Trophoblast cell (in vitro differentiated cells and primary cell): Measurements from ENCODE around the gene COX19.

Source experiments
- DNase-seq, 2 donors: peaks; one replicate each; pipeline ENCODE4 v3.0.0-alpha.2; 2016
- H2AFZ ChIP-seq: 2 replicates; pipeline ENCODE4 v1.6.1; 2013; ENCODE audit warnings: low read length, moderate library complexity, mild to moderate bottlenecking; ENCODE audit not compliant: insufficient read depth, poor library complexity
- H2AK5ac ChIP-seq: 2 replicates; pipeline ENCODE4 v1.6.1; 2013; ENCODE audit warnings: mild to moderate bottlenecking, low read length
- H2BK120ac ChIP-seq: 2 replicates; pipeline ENCODE4 v1.6.1; 2013; ENCODE audit warnings: low read length, mild to moderate bottlenecking, moderate library complexity; ENCODE audit not compliant: insufficient read depth, poor library complexity
- H2BK12ac ChIP-seq: 2 replicates; pipeline ENCODE4 v1.6.1; 2013; ENCODE audit warnings: mild to moderate bottlenecking, low read length, moderate library complexity
- H2BK5ac ChIP-seq: 2 replicates; pipeline ENCODE4 v1.6.1; 2013; ENCODE audit warnings: low read length, low read depth, moderate library complexity, mild to moderate bottlenecking; ENCODE audit not compliant: poor library complexity
- H3K14ac ChIP-seq: 2 replicates; pipeline ENCODE4 v1.6.1; 2013; ENCODE audit warnings: mild to moderate bottlenecking, low read length
- H3K18ac ChIP-seq: 2 replicates; pipeline ENCODE4 v1.6.1; 2013; ENCODE audit warnings: mild to moderate bottlenecking, low read length
- H3K23ac ChIP-seq: 2 replicates; pipeline ENCODE4 v1.6.1; 2013; ENCODE audit warnings: low read length
- H3K27ac ChIP-seq: 2 replicates; pipeline ENCODE4 v1.5.1; 2013; ENCODE audit warnings: low read depth, mild to moderate bottlenecking, inconsistent platforms, low read length, moderate library complexity
- H3K27me3 ChIP-seq: 2 replicates; pipeline ENCODE4 v1.6.1; 2013; ENCODE audit warnings: inconsistent platforms, mild to moderate bottlenecking, low read length, moderate library complexity; ENCODE audit not compliant: insufficient read depth
- H3K36me3 ChIP-seq, 2 experiments: 1 replicate in 1 of 2; 2 replicates in 1 of 2; pipeline ENCODE4 v1.6.1; 2013; ENCODE audit warnings: low read length in 2 of 2, mild to moderate bottlenecking in 2 of 2, moderate library complexity in 1 of 2; ENCODE audit not compliant: insufficient read depth in 2 of 2, control insufficient read depth in 1 of 2
- H3K4ac ChIP-seq: 2 replicates; pipeline ENCODE4 v1.6.1; 2013; ENCODE audit warnings: low read depth, mild to moderate bottlenecking, low read length, moderate library complexity
- H3K4me1 ChIP-seq, 2 experiments: 1 replicate in 1 of 2; 2 replicates in 1 of 2; pipeline ENCODE4 v1.6.1; 2013; ENCODE audit warnings: low read length in 2 of 2, mild to moderate bottlenecking in 2 of 2, moderate library complexity in 1 of 2; ENCODE audit not compliant: insufficient read depth in 2 of 2, control insufficient read depth in 1 of 2
- H3K4me2 ChIP-seq: 2 replicates; pipeline ENCODE4 v1.6.1; 2013; ENCODE audit warnings: inconsistent platforms, mild to moderate bottlenecking, low read length, moderate library complexity
- H3K4me3 ChIP-seq: 2 replicates; pipeline ENCODE4 v1.5.1; 2013; ENCODE audit warnings: mild to moderate bottlenecking, low read depth, low read length, inconsistent platforms
- H3K79me1 ChIP-seq: one replicate; pipeline ENCODE4 v1.6.1; 2013; ENCODE audit warnings: low read length
- H3K79me2 ChIP-seq: 2 replicates; pipeline ENCODE4 v1.6.1; 2013; ENCODE audit warnings: low read length, mild to moderate bottlenecking; ENCODE audit not compliant: control insufficient read depth, insufficient read depth, poor library complexity
- H3K9ac ChIP-seq: 2 replicates; pipeline ENCODE4 v1.6.1; 2013; ENCODE audit warnings: mild to moderate bottlenecking, low read length
- H3K9me3 ChIP-seq: 2 replicates; pipeline ENCODE4 v1.6.1; 2013; ENCODE audit warnings: low read depth, mild to moderate bottlenecking, control low read depth, inconsistent platforms, low read length; ENCODE audit not compliant: insufficient read depth
- H4K12ac ChIP-seq: 2 replicates; pipeline ENCODE4 v1.6.1; 2013; ENCODE audit warnings: low read depth, mild to moderate bottlenecking, low read length, moderate library complexity
- H4K8ac ChIP-seq: 2 replicates; pipeline ENCODE4 v1.6.1; 2013; ENCODE audit warnings: low read depth, mild to moderate bottlenecking, low read length, moderate library complexity
- H4K91ac ChIP-seq: one replicate; pipeline ENCODE4 v1.6.1; 2013; ENCODE audit warnings: low read depth, mild to moderate bottlenecking, low read length, moderate library complexity
- WGBS: extraction: QIAGEN DNeasy Blood & Tissue Kit; methylation state at CpG from one replicate; pipeline ENCODE4 v1.1.7; 2013; ENCODE audit warnings: missing lambda C conversion rate; ENCODE audit not compliant: insufficient read length, insufficient coverage; ENCODE audit errors: extremely low coverage; 5-methylcytosine and 5-hydroxymethylcytosine counted together

The COX19 gene

GRCh38 chr7:987909-988308 is 12.6 kb upstream of the COX19 start:
- no peaks in the 10 kb centered on the region for H3K79me1 ChIP-seq
- peaks cover 4 to 5% of the 10 kb centered on the region in 2 experiments for H3K4me1 ChIP-seq
- no peak overlapping the region for H2AFZ ChIP-seq
- H3K4me2 ChIP-seq = no peak overlapping the region
- H4K12ac ChIP-seq = no peak overlapping the region
- H3K23ac ChIP-seq = no peak overlapping the region
- H3K27ac ChIP-seq = no peak overlapping the region
- H2BK5ac ChIP-seq = no peak overlapping the region
- H3K4ac ChIP-seq = no peak overlapping the region
- no peak overlapping the region for H4K8ac ChIP-seq
- H3K79me2 ChIP-seq = no peaks in the 10 kb centered on the region
- no peaks in the 10 kb centered on the region for H3K27me3 ChIP-seq
- H3K9ac ChIP-seq = no peak overlapping the region
- H3K4me3 ChIP-seq = no peak overlapping the region
- no peak overlapping the region for H2BK12ac ChIP-seq
- H2AK5ac ChIP-seq = no peak overlapping the region
- no peak overlapping the region for H3K14ac ChIP-seq
- no peaks in the 10 kb centered on the region for H3K9me3 ChIP-seq
- H3K36me3 ChIP-seq = no peaks in the 10 kb centered on the region
- no peak for DNase-seq
- no peak overlapping the region for H3K18ac ChIP-seq
- WGBS = no CpG with 5 or more reads among the region's 6 CpGs
- H4K91ac ChIP-seq = no peak overlapping the region
- H2BK120ac ChIP-seq = no peak overlapping the region

DNA sequence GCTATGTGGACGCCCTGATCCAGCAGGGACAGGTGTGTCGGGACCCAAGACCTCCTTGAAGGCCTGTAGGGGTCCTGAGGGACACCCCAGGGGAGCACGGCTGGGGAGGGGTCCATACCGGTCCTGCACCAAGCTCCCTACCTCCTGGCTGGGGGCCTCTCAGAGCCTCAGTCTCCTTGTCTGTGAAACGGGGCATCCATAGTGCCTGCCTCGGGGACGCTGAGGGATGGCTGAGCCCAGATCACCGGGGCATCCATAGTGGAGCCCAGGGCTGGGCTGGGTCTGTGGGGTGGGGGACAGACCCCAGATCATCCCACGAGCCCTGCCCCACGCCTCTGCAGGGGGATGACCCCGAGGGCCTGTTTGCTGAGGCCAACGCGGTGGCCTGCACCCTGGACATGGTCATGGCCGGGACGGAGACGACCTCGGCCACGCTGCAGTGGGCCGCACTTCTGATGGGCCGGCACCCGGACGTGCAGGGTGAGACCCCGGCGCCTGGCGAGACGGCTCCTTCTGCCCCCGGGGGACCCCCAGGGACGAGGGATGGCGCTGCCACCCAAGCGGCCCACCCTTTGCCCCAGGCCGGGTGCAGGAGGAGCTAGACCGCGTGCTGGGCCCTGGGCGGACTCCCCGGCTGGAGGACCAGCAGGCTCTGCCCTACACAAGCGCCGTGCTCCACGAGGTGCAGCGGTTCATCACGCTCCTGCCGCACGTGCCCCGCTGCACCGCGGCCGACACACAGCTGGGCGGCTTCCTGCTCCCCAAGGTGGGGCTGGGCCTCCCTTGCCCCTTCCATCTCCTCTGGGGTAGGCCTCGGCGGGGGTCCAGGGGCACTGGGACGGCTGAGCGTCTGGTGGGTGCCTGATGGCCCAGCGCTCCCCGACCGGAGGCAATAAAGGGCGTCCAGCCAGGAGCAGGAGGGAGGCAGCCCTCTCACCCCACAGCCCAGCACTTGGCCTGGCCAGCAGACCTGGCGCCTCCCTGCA is 11.7 kb upstream of the COX19 start:
- Histone ChIP-seq H4K12ac (no peak overlapping the region), H3K18ac (no peak overlapping the region), H2AFZ (no peak overlapping the region), H3K79me2 (no peaks in the 10 kb centered on the region), H3K23ac (no peak overlapping the region), H4K91ac (no peak overlapping the region), H3K27me3 (no peaks in the 10 kb centered on the region), H3K9ac (no peak overlapping the region), H3K4me3 (no peak overlapping the region), H3K79me1 (no peaks in the 10 kb centered on the region), H2BK120ac (no peak overlapping the region), H2BK12ac (no peak overlapping the region), H3K27ac (no peak overlapping the region), H3K36me3 (no peaks in the 10 kb centered on the region), H3K9me3 (no peaks in the 10 kb centered on the region), H3K14ac (no peak overlapping the region), H3K4ac (no peak overlapping the region), H3K4me1 (peaks cover 0 to 3% of the 10 kb centered on the region in 2 experiments), H3K4me2 (no peak overlapping the region), H4K8ac (no peak overlapping the region), H2BK5ac (no peak overlapping the region), H2AK5ac (no peak overlapping the region)
- no peak for DNase-seq
- no CpG with 5 or more reads among the region's 56 CpGs for WGBS

DNA sequence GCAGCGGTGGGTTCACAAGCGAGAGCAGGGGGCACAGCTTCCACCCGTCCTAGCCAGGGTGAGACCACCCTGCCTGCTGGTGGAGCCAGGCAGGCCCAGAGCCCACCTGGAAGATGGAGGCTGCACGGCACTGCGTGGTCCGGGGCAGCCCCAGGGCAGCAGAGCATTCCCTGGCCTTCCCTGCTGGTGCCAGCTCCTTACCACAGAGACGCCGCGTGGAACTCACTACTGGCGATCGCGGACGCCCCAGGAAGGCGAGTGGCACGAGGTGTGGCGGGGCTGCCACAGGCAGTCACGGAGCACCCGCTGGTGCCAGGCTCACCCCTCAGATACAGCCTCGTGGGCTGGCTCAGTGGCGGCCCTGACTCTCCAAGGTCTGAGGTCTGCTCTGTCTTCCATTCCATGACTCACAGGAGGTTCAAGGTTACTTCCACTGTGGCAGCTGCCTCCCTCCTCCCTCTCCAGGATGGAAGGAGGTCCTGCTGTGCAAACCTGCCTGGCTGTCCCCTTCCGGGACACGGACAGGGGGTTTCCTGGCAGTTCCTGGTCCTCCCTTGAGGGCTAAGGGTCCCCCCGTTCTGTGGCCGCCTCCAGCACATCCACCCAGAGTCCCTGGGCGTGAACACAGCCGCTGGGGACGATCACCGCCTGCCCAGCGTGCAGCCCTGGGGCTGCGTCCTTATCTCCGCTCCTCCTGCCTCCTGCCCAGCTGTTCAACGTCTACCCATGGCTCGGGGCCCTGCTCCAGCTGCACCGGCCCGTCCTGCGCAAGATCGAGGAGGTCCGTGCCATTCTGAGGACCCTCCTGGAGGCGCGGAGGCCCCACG is 10.8 kb upstream of the COX19 start:
- no peak overlapping the region for H3K23ac ChIP-seq
- peak; percentile 42 to 66 for DNase-seq

GRCh38 chr7:985127-985416 is 9.7 kb upstream of the COX19 start:
- no peaks in the 10 kb centered on the region for H3K9me3 ChIP-seq
- peaks cover 0 to 3% of the 10 kb centered on the region in 2 experiments for H3K4me1 ChIP-seq
- no peak overlapping the region for H3K4me2 ChIP-seq
- H3K27ac ChIP-seq = no peak overlapping the region
- H3K79me1 ChIP-seq = no peaks in the 10 kb centered on the region
- H4K12ac ChIP-seq = no peak overlapping the region
- no peak overlapping the region for H3K4me3 ChIP-seq
- no CpG with 5 or more reads among the region's 16 CpGs for WGBS
- H2AFZ ChIP-seq = no peak overlapping the region
- no peak overlapping the region for H2BK120ac ChIP-seq
- no peaks in the 10 kb centered on the region for H3K79me2 ChIP-seq
- H2BK5ac ChIP-seq = no peak overlapping the region
- no peak overlapping the region for H3K14ac ChIP-seq
- no peaks in the 10 kb centered on the region for H3K36me3 ChIP-seq
- no peak overlapping the region for H3K4ac ChIP-seq
- no peak overlapping the region for H4K91ac ChIP-seq
- no peak overlapping the region for H3K18ac ChIP-seq
- no peak for DNase-seq
- H2AK5ac ChIP-seq = no peak overlapping the region
- no peak overlapping the region for H4K8ac ChIP-seq
- H3K23ac ChIP-seq = no peak overlapping the region
- H3K27me3 ChIP-seq = no peaks in the 10 kb centered on the region
- H3K9ac ChIP-seq = no peak overlapping the region
- no peak overlapping the region for H2BK12ac ChIP-seq

More for the DNA sequence above, 10.8 kb upstream of the COX19 start:
- Histone ChIP-seq H3K14ac (no peak overlapping the region), H4K91ac (no peak overlapping the region), H3K36me3 (no peaks in the 10 kb centered on the region), H3K27me3 (no peaks in the 10 kb centered on the region), H3K4me3 (no peak overlapping the region), H2BK120ac (no peak overlapping the region), H2BK12ac (no peak overlapping the region), H3K9ac (no peak overlapping the region), H3K4me1 (peaks cover 0 to 3% of the 10 kb centered on the region in 2 experiments), H2AK5ac (no peak overlapping the region), H4K8ac (no peak overlapping the region), H3K27ac (no peak overlapping the region), H3K4ac (no peak overlapping the region), H3K18ac (no peak overlapping the region), H3K79me2 (no peaks in the 10 kb centered on the region), H3K4me2 (no peak overlapping the region), H3K79me1 (no peaks in the 10 kb centered on the region), H2AFZ (no peak overlapping the region), H4K12ac (no peak overlapping the region), H3K9me3 (no peaks in the 10 kb centered on the region), H2BK5ac (no peak overlapping the region)
- WGBS = no CpG with 5 or more reads among the region's 41 CpGs
